IPS-15b (cell line): Measurements from ENCODE around the gene GNG12.

ENCODE experiments used
- H3K27me3 ChIP-seq: one replicate; pipeline ENCODE4 v1.6.1; 2013; ENCODE audit warnings: low read length; ENCODE audit not compliant: control insufficient read depth, insufficient read depth
- H3K36me3 ChIP-seq: one replicate; pipeline ENCODE4 v1.6.1; 2013; ENCODE audit warnings: low read length; ENCODE audit not compliant: control insufficient read depth, insufficient read depth
- H3K4me1 ChIP-seq: one replicate; pipeline ENCODE4 v1.6.1; 2013; ENCODE audit warnings: mild to moderate bottlenecking, low read length; ENCODE audit not compliant: control insufficient read depth, insufficient read depth
- H3K4me3 ChIP-seq: one replicate; pipeline ENCODE4 v1.5.1; 2013; ENCODE audit warnings: low read depth, low read length
- H3K9ac ChIP-seq: one replicate; pipeline ENCODE4 v1.6.1; 2013; ENCODE audit warnings: low read depth, mild to moderate bottlenecking, low read length
- H3K9me3 ChIP-seq: one replicate; pipeline ENCODE4 v1.6.1; 2013; ENCODE audit warnings: mild to moderate bottlenecking, low read length; ENCODE audit not compliant: control insufficient read depth, insufficient read depth

GNG12 gene

GRCh38 chr1:67790201-67790692 lies 43.0 kb downstream of the GNG12 start:
- Histone ChIP-seq H3K9ac (no peak overlapping the region), H3K4me3 (no peak overlapping the region), H3K4me1 (peaks cover 13% of the 10 kb centered on the region), H3K36me3 (no peaks in the 10 kb centered on the region), H3K9me3 (no peaks in the 10 kb centered on the region), H3K27me3 (no peaks in the 10 kb centered on the region)

GRCh38 chr1:67789551-67789950 lies 43.7 kb downstream of the GNG12 start:
- Histone ChIP-seq H3K27me3 (no peaks in the 10 kb centered on the region), H3K36me3 (no peaks in the 10 kb centered on the region), H3K4me1 (peaks cover 13% of the 10 kb centered on the region), H3K9me3 (no peaks in the 10 kb centered on the region), H3K4me3 (no peak overlapping the region), H3K9ac (no peak overlapping the region)

- Histone ChIP-seq H3K4me1 (peaks cover 13% of the 10 kb centered on the region), H3K27me3 (no peaks in the 10 kb centered on the region), H3K9ac (no peak overlapping the region), H3K4me3 (no peak overlapping the region), H3K36me3 (no peaks in the 10 kb centered on the region), H3K9me3 (no peaks in the 10 kb centered on the region)
These were observed 44.4 kb downstream of the GNG12 start for GRCh38 chr1:67788904-67789303.

GRCh38 chr1:67788238-67788790 lies 45.0 kb downstream of the GNG12 start:
- Histone ChIP-seq H3K4me3 (no peak overlapping the region), H3K9me3 (no peaks in the 10 kb centered on the region), H3K4me1 (peaks cover 10% of the 10 kb centered on the region), H3K36me3 (no peaks in the 10 kb centered on the region), H3K27me3 (no peaks in the 10 kb centered on the region), H3K9ac (no peak overlapping the region)

GRCh38 chr1:67787746-67788145 lies 45.5 kb downstream of the GNG12 start:
- Histone ChIP-seq H3K9ac (no peak overlapping the region), H3K4me3 (no peak overlapping the region), H3K36me3 (no peaks in the 10 kb centered on the region), H3K9me3 (no peaks in the 10 kb centered on the region), H3K4me1 (peaks cover 10% of the 10 kb centered on the region), H3K27me3 (no peaks in the 10 kb centered on the region)

- Histone ChIP-seq H3K9ac (no peak overlapping the region), H3K27me3 (no peaks in the 10 kb centered on the region), H3K36me3 (no peaks in the 10 kb centered on the region), H3K4me1 (no peaks in the 10 kb centered on the region), H3K4me3 (no peak overlapping the region), H3K9me3 (no peaks in the 10 kb centered on the region)
These were observed 47.2 kb downstream of the GNG12 start for GRCh38 chr1:67785847-67786753.

GRCh38 chr1:67784545-67785186 lies 48.6 kb downstream of the GNG12 start:
- no peak overlapping the region for H3K9ac ChIP-seq
- no peaks in the 10 kb centered on the region for H3K9me3 ChIP-seq
- no peaks in the 10 kb centered on the region for H3K36me3 ChIP-seq
- no peaks in the 10 kb centered on the region for H3K4me1 ChIP-seq
- no peaks in the 10 kb centered on the region for H3K27me3 ChIP-seq
- no peak overlapping the region for H3K4me3 ChIP-seq

- Histone ChIP-seq H3K9ac (no peak overlapping the region), H3K27me3 (no peaks in the 10 kb centered on the region), H3K9me3 (no peaks in the 10 kb centered on the region), H3K4me1 (no peaks in the 10 kb centered on the region), H3K4me3 (no peak overlapping the region), H3K36me3 (no peaks in the 10 kb centered on the region)
These were observed 52.6 kb downstream of the GNG12 start for GRCh38 chr1:67780637-67781036.

GRCh38 chr1:67777440-67777839 lies 55.8 kb downstream of the GNG12 start:
- H3K27me3 ChIP-seq = no peaks in the 10 kb centered on the region

GRCh38 chr1:67777016-67777415 lies 56.3 kb downstream of the GNG12 start:
- H3K9me3 ChIP-seq = no peaks in the 10 kb centered on the region
- H3K4me3 ChIP-seq = no peak overlapping the region
- no peaks in the 10 kb centered on the region for H3K27me3 ChIP-seq
- no peaks in the 10 kb centered on the region for H3K36me3 ChIP-seq
- H3K9ac ChIP-seq = no peak overlapping the region
- no peaks in the 10 kb centered on the region for H3K4me1 ChIP-seq

More at GRCh38 chr1:67777440-67777839, 55.8 kb downstream of the GNG12 start:
- no peak overlapping the region for H3K4me3 ChIP-seq
- H3K4me1 ChIP-seq = no peaks in the 10 kb centered on the region
- no peaks in the 10 kb centered on the region for H3K36me3 ChIP-seq
- no peak overlapping the region for H3K9ac ChIP-seq
- no peaks in the 10 kb centered on the region for H3K9me3 ChIP-seq

- Histone ChIP-seq H3K9ac (no peak overlapping the region), H3K4me1 (no peaks in the 10 kb centered on the region), H3K4me3 (no peak overlapping the region), H3K9me3 (no peaks in the 10 kb centered on the region), H3K36me3 (no peaks in the 10 kb centered on the region), H3K27me3 (no peaks in the 10 kb centered on the region)
These were observed 59.8 kb downstream of the GNG12 start for GRCh38 chr1:67773462-67773861.
